Islet precursor cell (in vitro differentiated cells): ENCODE data around the gene ITGB6.
"Not testable (repeated sequence)": the region's sequence is repeated elsewhere in the genome, so short reads cannot be mapped to it uniquely, and the experiment has no call there.

Experiments
- DNase-seq: peaks from one replicate; pipeline ENCODE4 v3.0.0-alpha.2; 2018

ITGB6 gene

GRCh38 chr2:160139350-160139749 lies 60.7 kb downstream of the ITGB6 start:
- DNase-seq = no peak

- DNase-seq = no peak
Observed at GRCh38 chr2:160138406-160138805, 61.7 kb downstream of the ITGB6 start.

DNA sequence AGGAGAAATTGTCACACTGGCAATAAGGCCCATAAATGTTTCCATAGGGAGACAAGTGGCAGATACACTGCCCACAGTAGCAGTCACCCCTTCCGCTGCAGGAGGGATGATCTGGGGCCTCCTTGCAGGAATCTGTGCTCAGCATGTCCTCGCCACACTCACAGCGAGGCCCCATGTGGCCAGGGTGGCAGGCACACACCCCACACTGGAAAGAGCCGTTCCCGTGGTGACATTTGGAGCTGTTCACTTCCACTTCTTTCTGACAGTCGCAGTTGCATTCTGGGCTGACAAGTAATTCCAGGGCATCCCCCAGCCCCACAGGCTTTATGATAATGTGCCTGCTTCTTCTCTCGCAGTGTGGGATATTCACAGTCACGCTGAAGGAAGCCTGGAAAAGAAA lies 62.6 kb downstream of the ITGB6 start:
- no peak for DNase-seq

- DNase-seq = no peak
Observed at GRCh38 chr2:160132761-160133160, 67.3 kb downstream of the ITGB6 start.

DNA sequence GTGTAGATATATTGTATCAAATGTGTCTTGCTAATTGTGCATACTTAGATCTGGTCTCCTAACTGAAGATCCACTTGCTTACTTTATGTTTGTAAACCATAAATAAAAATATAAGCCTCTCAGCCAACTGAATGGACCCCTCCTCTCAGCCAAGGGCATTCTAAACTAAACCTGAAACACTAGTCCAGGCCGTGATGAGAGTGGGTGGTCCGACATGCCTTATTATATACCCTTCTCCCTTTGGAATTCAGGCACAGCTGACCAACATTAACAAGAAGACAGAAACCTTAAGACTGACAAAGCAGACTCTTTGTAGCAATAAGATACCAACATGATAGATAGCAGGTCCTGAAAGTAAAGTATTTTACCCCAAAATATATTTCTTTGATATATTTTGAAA lies 73.3 kb downstream of the ITGB6 start:
- DNase-seq = no peak

- DNase-seq = peak; percentile 69
Observed at GRCh38 chr2:160126315-160126714, 73.8 kb downstream of the ITGB6 start.

- DNase-seq = peak; percentile 97
Observed at GRCh38 chr2:160125828-160126227, 74.2 kb downstream of the ITGB6 start.

DNA sequence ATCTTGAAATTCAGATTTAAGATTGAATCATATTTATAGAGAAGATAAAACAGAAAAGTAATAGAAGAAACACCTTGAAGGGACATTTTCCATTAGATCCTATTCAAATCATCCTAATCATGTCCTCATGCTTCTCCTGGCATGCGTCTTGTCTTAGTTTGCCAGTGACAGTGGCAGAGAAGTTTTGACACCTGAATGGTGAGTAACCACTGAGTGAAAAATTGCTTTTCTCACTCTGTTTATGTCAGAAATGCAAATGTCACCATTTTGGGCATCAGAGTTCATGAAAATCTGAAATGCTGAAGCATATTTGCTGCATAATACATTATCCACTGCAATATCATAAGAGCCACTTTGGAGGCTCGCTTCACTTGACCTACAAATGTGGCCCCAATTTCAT lies 74.7 kb downstream of the ITGB6 start:
- DNase-seq = no peak

GRCh38 chr2:160124571-160124970 lies 75.5 kb downstream of the ITGB6 start:
- DNase-seq = no peak

- not testable (repeated sequence) for DNase-seq
Observed at GRCh38 chr2:160114721-160115120, 85.4 kb downstream of the ITGB6 start.

- no peak for DNase-seq
Observed at GRCh38 chr2:160114020-160114419, 86.1 kb downstream of the ITGB6 start.

DNA sequence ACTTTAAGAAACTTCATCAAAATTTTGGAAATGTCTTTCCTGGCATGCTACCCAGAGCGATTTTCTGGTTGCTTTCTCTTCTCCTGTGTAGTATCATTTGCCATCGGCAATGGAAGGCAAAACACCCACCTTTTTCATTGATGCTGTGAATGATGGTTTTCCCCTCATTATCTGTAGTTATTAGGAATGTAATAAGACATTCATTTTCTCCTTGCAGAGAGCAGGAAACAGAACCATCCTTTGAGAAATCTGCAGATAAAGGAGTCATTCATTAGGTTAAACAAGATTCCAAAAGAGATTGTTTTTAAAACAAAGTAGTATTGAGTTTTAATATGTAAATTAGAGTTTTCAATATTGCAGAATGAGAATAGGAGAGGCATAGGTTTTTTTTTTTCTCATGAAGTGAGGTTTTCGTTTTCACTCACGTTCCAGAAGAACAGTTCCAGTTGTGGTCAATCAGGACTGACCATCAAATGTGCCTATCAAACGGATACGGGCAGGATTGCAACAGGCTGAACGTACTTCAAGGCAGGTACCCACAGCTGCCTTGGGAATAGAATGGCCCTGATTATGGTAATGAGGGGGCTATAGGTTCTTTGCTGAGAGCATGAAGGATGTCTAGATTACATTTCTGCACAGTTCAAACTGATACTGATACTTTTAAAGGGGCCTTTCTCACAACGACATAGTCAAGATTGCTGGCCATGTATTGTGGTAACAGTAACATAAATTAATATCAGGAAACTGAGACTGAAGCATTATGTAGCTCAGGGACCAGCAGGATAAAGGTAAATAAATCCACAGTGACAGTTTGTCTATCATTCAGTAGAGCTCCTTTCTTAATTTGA lies 87.9 kb downstream of the ITGB6 start:
- no peak for DNase-seq

DNA sequence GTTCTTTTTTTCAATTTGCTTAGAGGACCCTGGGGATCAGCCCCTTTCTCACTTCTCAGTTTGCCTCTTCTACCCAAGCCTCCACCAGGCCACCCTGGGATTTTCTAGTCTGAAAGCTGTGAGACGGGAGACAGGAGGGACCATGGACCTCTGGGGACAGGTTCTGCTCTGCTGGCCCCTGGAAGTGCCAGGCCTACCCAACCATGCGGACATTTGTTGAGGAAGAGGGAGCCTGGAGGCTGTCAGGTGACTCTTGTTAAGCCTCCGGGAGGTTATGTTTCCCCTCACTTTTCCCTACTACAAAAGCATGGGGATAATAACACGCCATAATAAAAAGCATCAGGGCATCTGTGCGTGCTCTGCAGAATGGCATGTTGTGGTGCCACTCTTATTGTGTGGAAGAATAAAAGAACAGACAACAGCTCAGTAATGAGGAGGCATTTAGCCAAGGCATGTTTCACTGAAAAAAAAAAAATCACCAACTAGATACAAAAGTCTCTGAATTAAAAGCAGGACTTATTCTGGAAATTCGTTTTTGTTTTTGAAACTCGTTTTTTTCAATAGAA lies 89.3 kb downstream of the ITGB6 start:
- no peak for DNase-seq

DNA sequence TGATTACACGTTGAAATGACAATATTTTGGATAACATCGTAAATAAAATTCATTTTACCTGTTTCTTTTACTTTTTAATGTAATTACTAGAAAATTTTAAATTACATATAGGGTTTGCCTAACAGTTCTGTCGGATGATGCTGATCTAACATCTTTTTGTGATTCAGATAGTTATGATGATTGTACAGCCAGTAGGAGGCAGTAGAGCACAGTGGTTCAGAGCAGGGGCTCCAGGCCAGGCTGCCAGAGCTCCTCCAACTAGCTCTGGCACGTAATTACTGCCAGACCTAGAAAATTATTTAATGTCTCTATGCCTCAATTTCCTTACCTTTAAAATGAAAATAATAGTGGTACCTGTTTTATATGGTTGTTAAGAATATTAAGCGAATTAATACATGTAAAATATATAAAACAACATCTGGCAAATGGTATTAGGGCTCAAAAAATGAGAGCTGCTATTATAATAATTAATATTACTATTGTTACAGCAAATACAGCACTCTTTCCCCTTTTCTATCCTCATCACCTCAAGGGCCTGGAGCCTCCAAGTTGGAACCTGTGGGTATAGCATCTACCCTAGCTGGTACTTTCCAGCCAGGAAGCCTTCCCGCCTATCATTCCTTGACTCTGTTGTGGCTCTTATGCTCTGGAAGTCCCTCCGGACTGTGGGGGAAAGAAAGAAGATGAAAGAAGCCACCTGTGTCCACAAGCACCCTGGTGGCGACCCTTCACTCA lies 90.0 kb downstream of the ITGB6 start:
- DNase-seq = peak; percentile 79

- DNase-seq = no peak
Observed at GRCh38 chr2:160109243-160109642, 90.8 kb downstream of the ITGB6 start.

DNA sequence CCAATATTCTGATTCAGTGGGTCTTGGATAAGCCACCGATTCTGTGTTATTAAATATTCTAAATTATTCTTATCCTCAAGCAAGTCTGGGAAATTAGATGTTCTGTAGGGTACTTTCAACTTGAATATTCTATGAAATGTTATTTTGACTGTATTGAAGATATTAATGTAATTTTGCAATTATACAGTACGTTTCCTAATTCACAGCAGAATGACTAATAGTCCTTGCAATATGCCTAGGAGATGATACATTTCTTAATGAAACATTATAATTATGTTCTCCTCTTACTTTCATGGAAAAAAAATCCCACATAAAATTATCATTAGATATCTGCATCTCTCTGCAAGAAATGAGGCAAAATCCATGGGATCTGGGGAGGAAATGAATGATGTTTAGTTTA lies 91.4 kb downstream of the ITGB6 start:
- no peak for DNase-seq

- DNase-seq = no peak
Observed at GRCh38 chr2:160105366-160105765, 94.7 kb downstream of the ITGB6 start.

DNA sequence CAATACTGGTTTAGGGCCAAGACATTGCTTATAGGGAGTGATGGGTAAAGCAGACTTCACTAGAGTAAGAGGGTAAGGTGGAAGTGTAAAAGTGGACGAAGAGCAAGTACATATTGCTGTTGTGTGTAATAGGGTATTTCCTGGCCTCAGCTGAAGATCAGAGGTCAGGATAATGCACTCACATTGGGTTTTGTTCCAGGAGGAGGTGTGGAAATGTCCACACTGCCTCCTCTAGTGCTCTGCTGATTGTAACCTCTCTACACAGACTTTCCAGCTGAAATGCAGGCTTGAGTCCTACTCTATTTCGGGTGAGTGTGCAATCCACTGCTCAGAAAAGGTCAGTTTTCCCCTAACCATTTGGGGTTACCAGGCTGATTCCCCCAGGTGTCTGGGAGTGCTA lies 96.0 kb downstream of the ITGB6 start:
- DNase-seq = no peak

DNA sequence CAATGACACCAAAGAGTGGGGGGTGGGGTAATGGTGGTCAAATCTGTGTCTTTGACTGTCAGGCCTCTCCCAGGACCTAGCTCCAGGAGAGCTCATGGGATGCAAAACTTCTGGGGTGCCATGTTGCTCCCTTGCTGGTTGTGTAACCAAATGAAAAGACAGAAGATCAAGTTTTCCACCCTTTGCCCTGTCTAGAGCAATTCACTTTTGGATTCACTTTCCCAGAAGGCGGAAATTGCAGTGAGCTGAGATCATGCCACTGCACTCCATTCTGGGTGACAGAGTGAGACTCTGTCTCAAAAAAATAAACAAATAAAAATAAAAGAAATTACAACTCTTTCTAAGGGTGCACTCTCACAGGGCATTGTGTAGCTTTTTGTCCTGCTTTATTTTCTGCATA lies 102.7 kb downstream of the ITGB6 start:
- DNase-seq = no peak

- DNase-seq = no peak
Observed at GRCh38 chr2:160096409-160096808, 103.7 kb downstream of the ITGB6 start.

DNA sequence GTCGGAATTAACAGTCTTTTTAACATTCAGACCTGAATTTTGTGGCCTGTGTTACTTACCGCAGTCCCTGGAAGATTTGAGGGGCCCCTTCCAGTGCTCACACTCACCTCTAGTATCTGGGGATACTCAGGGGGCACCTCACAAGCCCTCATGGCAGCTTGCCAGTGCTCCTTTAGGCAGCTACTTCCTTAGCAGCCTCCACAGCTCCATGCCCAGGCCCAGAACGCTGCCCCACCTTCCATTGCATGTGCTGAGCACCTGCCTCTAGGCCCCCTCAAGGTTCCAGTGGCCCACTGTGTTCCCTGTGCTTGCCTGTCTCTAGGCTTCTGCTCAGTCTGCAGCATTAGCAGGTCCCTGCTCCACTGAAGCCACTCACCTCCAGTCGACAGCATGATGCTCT lies 107.6 kb downstream of the ITGB6 start:
- no peak for DNase-seq

- DNase-seq = no peak
Observed at GRCh38 chr2:160091381-160091780, 108.7 kb downstream of the ITGB6 start.

- no peak for DNase-seq
Observed at GRCh38 chr2:160087854-160088745, 112.0 kb downstream of the ITGB6 start.
